OCI-LY3 (cell line): Measurements from ENCODE around the gene CAVIN1.

Experiments used
- H2AFZ ChIP-seq: fragments of 200-600, 300-600 bp; shearing (Covaris generic); 2 replicates; pipeline ENCODE4 v1.6.0; 2014; ENCODE audit warnings: antibody characterized with exemption, low read depth, low read length
- H3K27ac ChIP-seq: fragments of 200-600, 300-600 bp; sonication (generic); 2 replicates; pipeline ENCODE4 v1.5.1; 2014; ENCODE audit warnings: mild to moderate bottlenecking, low read length, moderate library complexity, mixed read lengths
- H3K27me3 ChIP-seq: fragments of 200-600, 300-600 bp; sonication (generic); 2 replicates; pipeline ENCODE4 v1.6.1; 2014; ENCODE audit warnings: low read depth, low read length, mixed read lengths
- H3K36me3 ChIP-seq: fragments of 200-600, 300-600 bp; sonication (generic); replicated peaks from 2 replicates; pipeline ENCODE3; 2014; ENCODE audit warnings: low read depth, low read length, mixed read lengths
- H3K4me1 ChIP-seq: fragments of 300-600, 200-600 bp; sonication (generic); 2 replicates; pipeline ENCODE4 v1.6.1; 2014; ENCODE audit warnings: low read length, mixed read lengths
- H3K4me2 ChIP-seq: fragments of 200-600, 300-600 bp; sonication (generic); 2 replicates; pipeline ENCODE4 v1.6.1; 2014; ENCODE audit warnings: low read length, mixed read lengths
- H3K4me3 ChIP-seq: fragments of 300-600, 200-600 bp; sonication (generic); 2 replicates; pipeline ENCODE4 v1.5.1; 2014; ENCODE audit warnings: antibody characterized with exemption, mild to moderate bottlenecking, low read length, moderate library complexity
- H3K79me2 ChIP-seq: fragments of 300-600, 200-600 bp; shearing (Covaris generic); 2 replicates; pipeline ENCODE4 v1.6.1; 2014; ENCODE audit warnings: mild to moderate bottlenecking, low read length, mixed read lengths
- H3K9ac ChIP-seq: fragments of 300-600, 200-600 bp; shearing (Covaris generic); 2 replicates; pipeline ENCODE4 v1.6.0; 2014; ENCODE audit warnings: mild to moderate bottlenecking, low read length, moderate library complexity
- H3K9me3 ChIP-seq: fragments of 200-600, 300-600 bp; shearing (Covaris generic); 2 replicates; pipeline ENCODE4 v1.6.1; 2014; ENCODE audit warnings: low read length, mixed read lengths; ENCODE audit not compliant: insufficient read depth
- H4K20me1 ChIP-seq: fragments of 200-600, 300-600 bp; sonication (generic); 2 replicates; pipeline ENCODE4 v1.6.1; 2016; ENCODE audit warnings: low read length, mixed read lengths; ENCODE audit not compliant: insufficient read depth
- EZH2phosphoT487 ChIP-seq: fragments of 200-600 bp; shearing (Covaris generic); IDR thresholded peaks from 2 replicates; pipeline ENCODE4 v1.6.1; 2018; ENCODE audit warnings: antibody characterized with exemption, mixed run types, low read depth
- TF ChIP-seq, protein P1 (sequence below): fragments of 200-600, 300-600 bp; sonication (generic); IDR thresholded peaks from 2 replicates; pipeline ENCODE4 v1.5.1; 2014; ENCODE audit warnings: antibody characterized with exemption, low read length, low read depth

The CAVIN1 gene

DNA sequence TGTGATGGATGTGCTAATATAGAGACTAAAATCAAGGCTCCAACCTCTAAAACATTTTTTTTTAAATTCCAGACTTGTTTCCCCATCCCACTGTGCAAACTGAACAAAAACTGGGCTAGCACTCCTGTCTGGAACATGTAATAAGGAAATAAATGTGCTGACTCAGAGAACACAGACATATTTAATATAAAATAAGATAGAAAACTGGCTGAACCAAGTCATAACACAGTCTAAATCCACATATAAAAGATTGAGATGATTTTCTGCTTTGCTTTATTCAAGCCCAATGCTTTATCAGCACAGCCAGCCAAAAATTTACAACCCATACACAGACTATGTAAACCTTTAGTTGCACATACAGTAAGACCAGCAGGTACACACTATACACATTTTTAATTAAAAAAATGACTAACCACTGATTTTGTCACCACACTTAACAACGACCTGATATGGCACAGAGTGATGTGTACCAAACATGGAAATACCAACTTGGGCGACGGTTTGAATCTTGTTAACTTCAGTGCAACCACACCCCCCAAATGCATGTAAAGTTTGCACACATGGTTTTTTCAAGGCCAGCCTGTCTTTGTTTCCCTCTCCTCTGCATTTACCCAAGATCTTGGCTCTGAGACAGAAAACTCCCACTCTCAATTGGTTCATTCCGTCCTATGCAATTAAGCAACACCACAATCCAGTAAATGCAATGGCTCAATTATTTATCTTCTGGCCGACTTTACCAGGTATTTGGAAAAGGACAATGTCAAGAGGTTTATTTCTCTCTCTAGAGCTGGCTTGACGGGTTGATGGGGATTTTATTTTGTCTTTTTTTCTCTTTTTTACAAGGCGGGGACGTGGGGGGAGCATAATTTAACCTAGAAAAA, 36.0 kb downstream of the CAVIN1 start:
- Histone ChIP-seq H3K27ac (peak overlapping the region; percentile 93), H2AFZ (no peak overlapping the region), H3K9me3 (no peaks in the 10 kb centered on the region), H4K20me1 (peaks cover 51% of the 10 kb centered on the region), H3K27me3 (no peaks in the 10 kb centered on the region), H3K4me2 (peak overlapping the region; percentile 78), H3K9ac (peak overlapping the region; percentile 99), H3K79me2 (peaks cover 79% of the 10 kb centered on the region), H3K4me3 (peak overlapping the region; percentile 84), H3K36me3 (peaks cover 42% of the 10 kb centered on the region), H3K4me1 (peaks cover 71% of the 10 kb centered on the region)
- TF ChIP-seq, protein P1, sequence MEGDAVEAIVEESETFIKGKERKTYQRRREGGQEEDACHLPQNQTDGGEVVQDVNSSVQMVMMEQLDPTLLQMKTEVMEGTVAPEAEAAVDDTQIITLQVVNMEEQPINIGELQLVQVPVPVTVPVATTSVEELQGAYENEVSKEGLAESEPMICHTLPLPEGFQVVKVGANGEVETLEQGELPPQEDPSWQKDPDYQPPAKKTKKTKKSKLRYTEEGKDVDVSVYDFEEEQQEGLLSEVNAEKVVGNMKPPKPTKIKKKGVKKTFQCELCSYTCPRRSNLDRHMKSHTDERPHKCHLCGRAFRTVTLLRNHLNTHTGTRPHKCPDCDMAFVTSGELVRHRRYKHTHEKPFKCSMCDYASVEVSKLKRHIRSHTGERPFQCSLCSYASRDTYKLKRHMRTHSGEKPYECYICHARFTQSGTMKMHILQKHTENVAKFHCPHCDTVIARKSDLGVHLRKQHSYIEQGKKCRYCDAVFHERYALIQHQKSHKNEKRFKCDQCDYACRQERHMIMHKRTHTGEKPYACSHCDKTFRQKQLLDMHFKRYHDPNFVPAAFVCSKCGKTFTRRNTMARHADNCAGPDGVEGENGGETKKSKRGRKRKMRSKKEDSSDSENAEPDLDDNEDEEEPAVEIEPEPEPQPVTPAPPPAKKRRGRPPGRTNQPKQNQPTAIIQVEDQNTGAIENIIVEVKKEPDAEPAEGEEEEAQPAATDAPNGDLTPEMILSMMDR, result no peak
- TF ChIP-seq EZH2phosphoT487, result no peak

DNA sequence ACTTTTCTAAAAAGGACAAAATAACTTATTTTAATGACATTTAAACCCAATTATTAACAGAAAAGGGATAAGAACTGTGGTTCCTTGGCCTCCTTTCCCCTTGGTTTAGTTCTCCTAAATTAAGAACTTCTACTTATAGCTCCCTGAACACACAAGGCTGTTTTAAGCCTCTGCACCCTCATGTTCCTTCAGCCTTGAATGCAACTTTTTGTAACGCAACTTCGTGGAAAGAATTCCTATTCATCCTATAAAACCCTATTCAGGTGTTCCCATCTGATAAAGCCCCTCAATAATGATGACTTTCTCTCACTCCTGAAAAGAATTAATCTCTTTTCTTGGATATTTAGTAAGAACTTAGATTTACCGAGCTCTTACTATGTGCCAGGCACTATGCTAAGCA, 41.2 kb downstream of the CAVIN1 start:
- Histone ChIP-seq H3K27me3 (no peaks in the 10 kb centered on the region), H2AFZ (no peak overlapping the region), H3K27ac (peak overlapping the region; percentile 50), H4K20me1 (peaks cover 54% of the 10 kb centered on the region), H3K9me3 (no peaks in the 10 kb centered on the region), H3K4me1 (peaks cover 88% of the 10 kb centered on the region), H3K9ac (peak overlapping the region; percentile 1; the same call in 1 of the 2 replicates), H3K36me3 (peaks cover 47% of the 10 kb centered on the region), H3K79me2 (peaks cover 89% of the 10 kb centered on the region), H3K4me3 (no peak overlapping the region), H3K4me2 (peak overlapping the region; percentile 31)
- TF ChIP-seq, protein P1, result no peak
- TF ChIP-seq EZH2phosphoT487, result no peak

DNA sequence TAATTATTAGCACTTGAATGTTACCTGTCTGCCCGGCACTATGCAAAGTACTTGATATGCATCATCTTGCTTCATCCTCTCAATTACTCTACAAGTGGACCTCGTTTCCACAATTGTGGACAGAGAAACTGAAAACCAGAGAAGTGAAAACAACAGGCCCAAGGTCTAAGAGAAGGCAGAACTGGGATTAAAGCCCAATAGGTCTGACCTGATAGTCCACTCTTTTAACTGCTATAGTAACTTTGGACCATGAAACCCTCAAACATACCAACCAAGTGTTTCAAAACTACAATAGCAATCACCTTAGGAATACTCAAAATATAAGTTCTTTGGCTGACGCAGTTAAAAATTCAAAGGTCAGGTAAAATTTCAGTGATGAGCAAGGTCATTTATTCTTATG, 42.1 kb downstream of the CAVIN1 start:
- Histone ChIP-seq H4K20me1 (peaks cover 44% of the 10 kb centered on the region), H3K27ac (peak overlapping the region; percentile 96), H3K9ac (no peak overlapping the region; the same call in 1 of the 2 replicates), H3K79me2 (peaks cover 89% of the 10 kb centered on the region), H3K4me3 (peak overlapping the region; percentile 66; the same call in 1 of the 2 replicates), H3K36me3 (peaks cover 40% of the 10 kb centered on the region), H2AFZ (no peak overlapping the region), H3K27me3 (no peaks in the 10 kb centered on the region), H3K4me2 (peak overlapping the region; percentile 67), H3K9me3 (no peaks in the 10 kb centered on the region), H3K4me1 (peaks cover 89% of the 10 kb centered on the region)
- TF ChIP-seq EZH2phosphoT487, result no peak
- TF ChIP-seq, protein P1, result no peak

DNA sequence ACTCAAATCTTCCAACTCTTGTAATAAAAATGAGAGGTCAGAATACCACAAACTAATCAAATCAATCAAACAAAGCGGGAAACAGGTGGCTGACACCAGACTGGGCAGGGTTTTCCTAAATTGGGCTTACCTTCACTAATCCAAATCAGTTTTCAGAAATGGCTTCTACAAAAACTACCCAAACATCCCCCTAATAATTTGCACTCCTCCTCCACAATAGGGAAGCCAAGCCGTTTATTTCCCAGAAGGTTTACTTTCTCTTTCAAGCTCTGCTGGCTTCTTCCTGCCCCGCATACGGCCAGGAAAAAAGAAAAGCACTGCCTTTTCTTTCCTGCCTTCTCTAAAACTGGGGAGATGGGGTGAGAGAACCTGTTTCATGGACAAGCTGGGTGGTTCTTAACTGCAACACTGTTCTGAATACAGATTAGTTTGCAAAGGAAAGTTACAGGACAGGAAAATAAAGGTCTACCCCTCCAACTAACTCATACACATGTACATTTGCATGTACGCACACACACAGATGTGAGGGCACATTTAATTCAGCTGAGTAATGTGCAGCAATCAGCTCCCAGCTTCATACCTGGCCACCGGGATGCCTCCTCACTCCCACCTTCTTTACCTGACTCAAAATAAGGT, 44.0 kb downstream of the CAVIN1 start:
- Histone ChIP-seq H4K20me1 (peaks cover 34% of the 10 kb centered on the region), H3K4me3 (peak overlapping the region; percentile 66), H3K36me3 (peaks cover 31% of the 10 kb centered on the region), H3K9ac (peak overlapping the region; percentile 84), H3K9me3 (no peaks in the 10 kb centered on the region), H3K27ac (peak overlapping the region; percentile 96), H3K79me2 (peaks cover 89% of the 10 kb centered on the region), H2AFZ (no peak overlapping the region), H3K4me1 (peaks cover 89% of the 10 kb centered on the region), H3K4me2 (peak overlapping the region; percentile 67), H3K27me3 (no peaks in the 10 kb centered on the region)
- TF ChIP-seq, protein P1, result no peak
- TF ChIP-seq EZH2phosphoT487, result peak; percentile 11; the same call in 1 of the 2 replicates
